COLO668 (cell line): Measurements from ENCODE around the gene TAF3.
"Not testable (repeated sequence)": the region's sequence is repeated elsewhere in the genome, so short reads cannot be mapped to it uniquely, and the experiment has no call there.

Experiments used
- DNase-seq: peaks from one replicate; lab custom pipeline; 2025; ENCODE audit not compliant: unreplicated experiment; lab: John Stamatoyannopoulos, UW

TAF3 gene

GRCh38 chr10:7818295-7819120 lies at the start of gene TAF3:
TSS of gene TAF3 (plus strand) at chr10:7818505. CDS start at chr10:7818710, 205 bp downstream.
- peak; percentile 92 for DNase-seq

GRCh38 chr10:7773845-7774801 lies 44.2 kb upstream of the TAF3 start:
- DNase-seq = peak; percentile 15

GRCh38 chr10:7776777-7777176 lies 41.5 kb upstream of the TAF3 start:
- no peak for DNase-seq

- not testable (repeated sequence) for DNase-seq
Measured at GRCh38 chr10:7782194-7782593, 36.1 kb upstream of the TAF3 start.

GRCh38 chr10:7786430-7786829 lies 31.9 kb upstream of the TAF3 start:
- no peak for DNase-seq

- DNase-seq = no peak
Measured at GRCh38 chr10:7787150-7787856, 31.0 kb upstream of the TAF3 start.

- peak; percentile 91 for DNase-seq
Measured at GRCh38 chr10:7787857-7788638, 30.3 kb upstream of the TAF3 start, which contains the start of the genes ATP5F1C and KIN. TSS of gene ATP5F1C (plus strand) at chr10:7788177. CDS start at chr10:7788208, 31 bp downstream. TSS of gene KIN (minus strand) at chr10:7787993. CDS start at chr10:7787933, 60 bp downstream.

GRCh38 chr10:7788639-7789286 lies 29.5 kb upstream of the TAF3 start:
- DNase-seq = peak; percentile 29

GRCh38 chr10:7789390-7789789 lies 28.9 kb upstream of the TAF3 start:
- no peak for DNase-seq

- DNase-seq = no peak
Measured at GRCh38 chr10:7792541-7792940, 25.8 kb upstream of the TAF3 start.

- DNase-seq = no peak
Measured at GRCh38 chr10:7794251-7795026, 23.9 kb upstream of the TAF3 start.

GRCh38 chr10:7795605-7796004 lies 22.7 kb upstream of the TAF3 start:
- DNase-seq = no peak

GRCh38 chr10:7797582-7797981 lies 20.7 kb upstream of the TAF3 start:
- no peak for DNase-seq

- DNase-seq = no peak
Measured at GRCh38 chr10:7802606-7803005, 15.7 kb upstream of the TAF3 start.

- DNase-seq = no peak
Measured at GRCh38 chr10:7804216-7804615, 14.1 kb upstream of the TAF3 start.

- DNase-seq = no peak
Measured at GRCh38 chr10:7804741-7805140, 13.6 kb upstream of the TAF3 start.

- DNase-seq = no peak
Measured at GRCh38 chr10:7808686-7809267, 9.5 kb upstream of the TAF3 start.

- no peak for DNase-seq
Measured at GRCh38 chr10:7810443-7810842, 7.9 kb upstream of the TAF3 start.

GRCh38 chr10:7811000-7811399 lies 7.3 kb upstream of the TAF3 start:
- no peak for DNase-seq
